ENCODE measurements around the gene TJP3.

TJP3 gene

GRCh38 chr19:3733549-3734309 is 25.5 kb downstream of the TJP3 start:
- no peaks in the 10 kb centered on the region for H3K4me1 ChIP-seq (ENCODE audit: control insufficient read depth, insufficient read depth, low read length)
- H3K4me3 ChIP-seq (ENCODE audit: low read length) = no peak overlapping the region
- 0 out of 2 replicates have a peak, but pooled peaks cover 4% of the 10 kb centered on the region for H3K36me3 ChIP-seq (ENCODE audit: control insufficient read depth, insufficient read depth, low read length)
- no CpG with 5 or more reads among the region's 20 CpGs for WGBS (ENCODE audit: insufficient coverage, insufficient read length)
- no peaks in the 10 kb centered on the region for H3K9me3 ChIP-seq (ENCODE audit: control insufficient read depth, insufficient read depth, low read length)
- DNase-seq (ENCODE audit: low read depth, low spot score) = no peak
- H3K27me3 ChIP-seq (ENCODE audit: control insufficient read depth, insufficient read depth, low read length) = no peaks in the 10 kb centered on the region
- H3K27ac ChIP-seq (ENCODE audit: low read length) = no peak overlapping the region

DNA sequence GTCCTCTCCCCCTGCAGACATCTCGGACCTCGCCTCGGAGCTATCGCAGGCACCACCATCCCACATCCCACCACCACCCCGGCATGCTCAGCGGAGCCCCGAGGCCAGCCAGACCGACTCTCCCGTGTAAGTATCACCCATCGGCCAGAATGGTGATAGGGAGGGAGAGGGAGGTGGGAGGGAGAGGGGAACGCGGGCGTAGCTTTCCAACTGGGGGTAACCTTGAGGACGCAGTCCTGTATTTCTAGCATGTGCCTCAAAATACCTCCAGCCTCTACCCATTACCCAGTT is 26.1 kb downstream of the TJP3 start:
- Histone ChIP-seq H3K27ac (ENCODE audit: low read length) (no peak overlapping the region), H3K36me3 (ENCODE audit: control insufficient read depth, insufficient read depth, low read length) (0 out of 2 replicates have a peak, but pooled peaks cover 4% of the 10 kb centered on the region), H3K4me1 (ENCODE audit: control insufficient read depth, insufficient read depth, low read length) (no peaks in the 10 kb centered on the region), H3K4me3 (ENCODE audit: low read length) (no peak overlapping the region), H3K27me3 (ENCODE audit: control insufficient read depth, insufficient read depth, low read length) (no peaks in the 10 kb centered on the region), H3K9me3 (ENCODE audit: control insufficient read depth, insufficient read depth, low read length) (no peaks in the 10 kb centered on the region)
- no peak for DNase-seq (ENCODE audit: low read depth, low spot score)
- WGBS (ENCODE audit: insufficient coverage, insufficient read length) = no CpG with 5 or more reads among the region's 14 CpGs

GRCh38 chr19:3736106-3736724 is 28.0 kb downstream of the TJP3 start:
- Histone ChIP-seq H3K27ac (ENCODE audit: low read length) (no peak overlapping the region), H3K36me3 (ENCODE audit: control insufficient read depth, insufficient read depth, low read length) (0 out of 2 replicates have a peak, but pooled peaks cover 4% of the 10 kb centered on the region), H3K27me3 (ENCODE audit: control insufficient read depth, insufficient read depth, low read length) (no peaks in the 10 kb centered on the region), H3K4me1 (ENCODE audit: control insufficient read depth, insufficient read depth, low read length) (no peaks in the 10 kb centered on the region), H3K9me3 (ENCODE audit: control insufficient read depth, insufficient read depth, low read length) (no peaks in the 10 kb centered on the region), H3K4me3 (ENCODE audit: low read length) (no peak overlapping the region)
- no CpG with 5 or more reads among the region's 21 CpGs for WGBS (ENCODE audit: insufficient coverage, insufficient read length)
- no peak for DNase-seq (ENCODE audit: low read depth, low spot score)

GRCh38 chr19:3737487-3738205 is 29.5 kb downstream of the TJP3 start:
- Histone ChIP-seq H3K27me3 (ENCODE audit: control insufficient read depth, insufficient read depth, low read length) (no peaks in the 10 kb centered on the region), H3K27ac (ENCODE audit: low read length) (no peak overlapping the region), H3K4me1 (ENCODE audit: control insufficient read depth, insufficient read depth, low read length) (no peaks in the 10 kb centered on the region), H3K4me3 (ENCODE audit: low read length) (no peak overlapping the region), H3K9me3 (ENCODE audit: control insufficient read depth, insufficient read depth, low read length) (no peaks in the 10 kb centered on the region), H3K36me3 (ENCODE audit: control insufficient read depth, insufficient read depth, low read length) (0 out of 2 replicates have a peak, but pooled peaks cover 4% of the 10 kb centered on the region)
- WGBS (ENCODE audit: insufficient coverage, insufficient read length) = no CpG with 5 or more reads among the region's 10 CpGs
- no peak for DNase-seq (ENCODE audit: low read depth, low spot score)

GRCh38 chr19:3738477-3739220 is 30.5 kb downstream of the TJP3 start:
- Histone ChIP-seq H3K4me1 (ENCODE audit: control insufficient read depth, insufficient read depth, low read length) (no peaks in the 10 kb centered on the region), H3K36me3 (ENCODE audit: control insufficient read depth, insufficient read depth, low read length) (0 out of 2 replicates have a peak, but pooled peaks cover 4% of the 10 kb centered on the region), H3K27me3 (ENCODE audit: control insufficient read depth, insufficient read depth, low read length) (no peaks in the 10 kb centered on the region), H3K4me3 (ENCODE audit: low read length) (no peak overlapping the region), H3K9me3 (ENCODE audit: control insufficient read depth, insufficient read depth, low read length) (no peaks in the 10 kb centered on the region), H3K27ac (ENCODE audit: low read length) (no peak overlapping the region)
- no peak for DNase-seq (ENCODE audit: low read depth, low spot score)
- no CpG with 5 or more reads among the region's 32 CpGs for WGBS (ENCODE audit: insufficient coverage, insufficient read length)

- Histone ChIP-seq H3K4me1 (ENCODE audit: control insufficient read depth, insufficient read depth, low read length) (no peaks in the 10 kb centered on the region), H3K27ac (ENCODE audit: low read length) (no peak overlapping the region), H3K36me3 (ENCODE audit: control insufficient read depth, insufficient read depth, low read length) (0 out of 2 replicates have a peak, but pooled peaks cover 4% of the 10 kb centered on the region), H3K4me3 (ENCODE audit: low read length) (no peak overlapping the region), H3K9me3 (ENCODE audit: control insufficient read depth, insufficient read depth, low read length) (no peaks in the 10 kb centered on the region), H3K27me3 (ENCODE audit: control insufficient read depth, insufficient read depth, low read length) (no peaks in the 10 kb centered on the region)
- DNase-seq (ENCODE audit: low read depth, low spot score) = no peak
- no CpG with 5 or more reads among the region's 24 CpGs for WGBS (ENCODE audit: insufficient coverage, insufficient read length)
Measured at GRCh38 chr19:3740431-3740830, 32.2 kb downstream of the TJP3 start.

GRCh38 chr19:3743486-3743885 is 35.3 kb downstream of the TJP3 start:
- Histone ChIP-seq H3K4me3 (ENCODE audit: low read length) (no peak overlapping the region), H3K4me1 (ENCODE audit: control insufficient read depth, insufficient read depth, low read length) (no peaks in the 10 kb centered on the region), H3K27me3 (ENCODE audit: control insufficient read depth, insufficient read depth, low read length) (no peaks in the 10 kb centered on the region), H3K9me3 (ENCODE audit: control insufficient read depth, insufficient read depth, low read length) (no peaks in the 10 kb centered on the region), H3K36me3 (ENCODE audit: control insufficient read depth, insufficient read depth, low read length) (0 out of 2 replicates have a peak, but pooled peaks cover under 1% of the 10 kb centered on the region), H3K27ac (ENCODE audit: low read length) (no peak overlapping the region)
- DNase-seq (ENCODE audit: low read depth, low spot score) = no peak
- WGBS (ENCODE audit: insufficient coverage, insufficient read length) = no CpG with 5 or more reads among the region's 2 CpGs

GRCh38 chr19:3745363-3746045 is 37.3 kb downstream of the TJP3 start:
- Histone ChIP-seq H3K27me3 (ENCODE audit: control insufficient read depth, insufficient read depth, low read length) (no peaks in the 10 kb centered on the region), H3K4me1 (ENCODE audit: control insufficient read depth, insufficient read depth, low read length) (no peaks in the 10 kb centered on the region), H3K4me3 (ENCODE audit: low read length) (no peak overlapping the region), H3K9me3 (ENCODE audit: control insufficient read depth, insufficient read depth, low read length) (no peaks in the 10 kb centered on the region), H3K27ac (ENCODE audit: low read length) (no peak overlapping the region), H3K36me3 (ENCODE audit: control insufficient read depth, insufficient read depth, low read length) (no peaks in the 10 kb centered on the region; the same call in 1 of the 2 replicates)
- DNase-seq (ENCODE audit: low read depth, low spot score) = no peak
- no CpG with 5 or more reads among the region's 8 CpGs for WGBS (ENCODE audit: insufficient coverage, insufficient read length)

- H3K9me3 ChIP-seq (ENCODE audit: control insufficient read depth, insufficient read depth, low read length) = no peaks in the 10 kb centered on the region
- H3K36me3 ChIP-seq (ENCODE audit: control insufficient read depth, insufficient read depth, low read length) = peaks cover 8% of the 10 kb centered on the region
- H3K4me3 ChIP-seq (ENCODE audit: low read length) = no peak overlapping the region
- no peaks in the 10 kb centered on the region for H3K4me1 ChIP-seq (ENCODE audit: control insufficient read depth, insufficient read depth, low read length)
- no CpG with 5 or more reads among the region's 31 CpGs for WGBS (ENCODE audit: insufficient coverage, insufficient read length)
- no peak overlapping the region for H3K27ac ChIP-seq (ENCODE audit: low read length)
- DNase-seq (ENCODE audit: low read depth, low spot score) = no peak
- no peaks in the 10 kb centered on the region for H3K27me3 ChIP-seq (ENCODE audit: control insufficient read depth, insufficient read depth, low read length)
Measured at GRCh38 chr19:3746371-3747056, 38.3 kb downstream of the TJP3 start.
